Ovary (tissue), 3 donors: ENCODE results near the gene CDH24.
"Not testable (repeated sequence)": the region's sequence is repeated elsewhere in the genome, so short reads cannot be mapped to it uniquely, and the experiment has no call there.

Experiments
- EP300 ChIP-seq: sonication (generic); formaldehyde crosslinking; IDR thresholded peaks from one replicate; pipeline ENCODE4 v1.6.1; 2017; ENCODE audit warnings: antibody characterized with exemption
- POLR2A ChIP-seq: fragments of 450-650 bp; IDR thresholded peaks from one replicate; pipeline ENCODE4 v1.6.1; 2017; ENCODE audit warnings: antibody characterized with exemption, mild to moderate bottlenecking, moderate library complexity
- TF ChIP-seq, protein P1 (sequence below), 3 donors: fragments of 450-650 bp in 2 of 3; fragments of 200-600 bp in 1 of 3; IDR thresholded peaks; one replicate each; pipeline versions ENCODE4 v1.5.1 to v1.8.0; 2016 to 2022; ENCODE audit warnings: antibody characterized with exemption in 3 of 3, mild to moderate bottlenecking in 1 of 3
- donor health status: DM: no; HTN: no; CAD: no.

DNA sequence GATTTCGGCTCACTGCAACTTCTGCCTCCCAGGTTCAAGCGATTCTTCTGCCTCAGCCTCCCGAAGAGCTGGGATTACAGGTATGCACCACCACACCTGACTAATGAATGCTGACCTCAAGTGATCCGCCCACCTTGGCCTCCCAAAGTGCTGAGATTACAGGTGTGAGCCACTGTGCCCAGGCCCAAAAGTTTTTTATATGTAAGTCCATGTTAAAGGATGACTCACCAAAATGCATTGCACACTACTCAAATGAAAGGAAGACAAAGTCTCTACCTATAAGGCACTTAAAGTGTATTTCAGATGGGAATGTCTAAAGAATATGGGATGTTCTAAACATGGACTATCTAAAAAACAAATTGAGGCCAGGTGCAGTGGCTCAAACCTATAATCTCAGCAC lies 53.0 kb downstream of the CDH24 start:
- TF ChIP-seq, protein P1, sequence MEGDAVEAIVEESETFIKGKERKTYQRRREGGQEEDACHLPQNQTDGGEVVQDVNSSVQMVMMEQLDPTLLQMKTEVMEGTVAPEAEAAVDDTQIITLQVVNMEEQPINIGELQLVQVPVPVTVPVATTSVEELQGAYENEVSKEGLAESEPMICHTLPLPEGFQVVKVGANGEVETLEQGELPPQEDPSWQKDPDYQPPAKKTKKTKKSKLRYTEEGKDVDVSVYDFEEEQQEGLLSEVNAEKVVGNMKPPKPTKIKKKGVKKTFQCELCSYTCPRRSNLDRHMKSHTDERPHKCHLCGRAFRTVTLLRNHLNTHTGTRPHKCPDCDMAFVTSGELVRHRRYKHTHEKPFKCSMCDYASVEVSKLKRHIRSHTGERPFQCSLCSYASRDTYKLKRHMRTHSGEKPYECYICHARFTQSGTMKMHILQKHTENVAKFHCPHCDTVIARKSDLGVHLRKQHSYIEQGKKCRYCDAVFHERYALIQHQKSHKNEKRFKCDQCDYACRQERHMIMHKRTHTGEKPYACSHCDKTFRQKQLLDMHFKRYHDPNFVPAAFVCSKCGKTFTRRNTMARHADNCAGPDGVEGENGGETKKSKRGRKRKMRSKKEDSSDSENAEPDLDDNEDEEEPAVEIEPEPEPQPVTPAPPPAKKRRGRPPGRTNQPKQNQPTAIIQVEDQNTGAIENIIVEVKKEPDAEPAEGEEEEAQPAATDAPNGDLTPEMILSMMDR (IDR thresholded peaks at IDR 0.05): not testable (repeated sequence)
- TF ChIP-seq POLR2A, EP300: not testable (repeated sequence)
